HepG2 (cell line): ENCODE results near the gene USP20. TPM values are rescaled to one million over a fixed set of nuclear protein-coding genes. Genes with fewer than 3 reads are reported as not detected.

Source experiments
- CEBPG ChIP-seq: IDR thresholded peaks from 2 replicates; pipeline ENCODE4 v1.6.1; 2016
- GZF1 ChIP-seq: sonication (generic); formaldehyde crosslinking; IDR thresholded peaks from 2 replicates; pipeline ENCODE4 v1.5.1; 2020; ENCODE audit warnings: mild to moderate bottlenecking, missing genetic modification reagents
- HNRNPH1 ChIP-seq: fragments of 200-400 bp; formaldehyde crosslinking; optimal IDR thresholded peaks from 2 replicates; pipeline ENCODE3; 2017; ENCODE audit warnings: mild to moderate bottlenecking, low read depth, low read length
- LBX2 ChIP-seq: sonication (generic); formaldehyde crosslinking; IDR thresholded peaks from 2 replicates; pipeline ENCODE4 v1.5.0; 2020; ENCODE audit warnings: missing genetic modification reagents, mild to moderate bottlenecking, borderline replicate concordance
- MTA3 ChIP-seq: sonication (generic); formaldehyde crosslinking; IDR thresholded peaks from 2 replicates; pipeline ENCODE4 v1.4.0; 2020; ENCODE audit warnings: missing genetic modification reagents
- MZF1 ChIP-seq: sonication (generic); formaldehyde crosslinking; IDR thresholded peaks from 2 replicates; pipeline ENCODE4 v1.8.1; 2023; ENCODE audit warnings: mild to moderate bottlenecking, missing genetic modification reagents, borderline replicate concordance
- NCOR1 ChIP-seq: fragments of 200-600 bp; sonication (generic); IDR thresholded peaks from 2 replicates; pipeline ENCODE4 v1.7.0; 2017; ENCODE audit warnings: antibody characterized with exemption, low read length, borderline replicate concordance
- PLRG1 ChIP-seq: fragments of 450-650 bp; conservative IDR thresholded peaks from 2 replicates; pipeline ENCODE4 v1.6.1; 2016
- RAD21 ChIP-seq: fragments of 450-650 bp; formaldehyde crosslinking; IDR thresholded peaks from 2 replicates; pipeline ENCODE4 v1.5.0; 2020; ENCODE audit warnings: mild to moderate bottlenecking
- RAD51 ChIP-seq: fragments of 450-650 bp; IDR thresholded peaks from 2 replicates; pipeline ENCODE4 v1.6.1; 2016; ENCODE audit warnings: borderline replicate concordance
- SMYD3 ChIP-seq: sonication (generic); formaldehyde crosslinking; IDR thresholded peaks from 2 replicates; pipeline ENCODE4 v1.8.1; 2023; ENCODE audit warnings: mild to moderate bottlenecking, missing genetic modification reagents
- STAT6 ChIP-seq: sonication (generic); formaldehyde crosslinking; IDR thresholded peaks from 2 replicates; pipeline ENCODE4 v1.4.0; 2020; ENCODE audit warnings: missing genetic modification reagents, mild to moderate bottlenecking, borderline replicate concordance
- TIGD3 ChIP-seq: sonication (generic); formaldehyde crosslinking; IDR thresholded peaks from 2 replicates; pipeline ENCODE4 v1.5.1; 2020; ENCODE audit warnings: mild to moderate bottlenecking, missing genetic modification reagents, borderline replicate concordance
- YEATS2 ChIP-seq: sonication (generic); formaldehyde crosslinking; IDR thresholded peaks from 2 replicates; pipeline ENCODE4 v1.4.0; 2020; ENCODE audit warnings: missing genetic modification reagents, borderline replicate concordance
- ZBTB49 ChIP-seq: sonication (generic); formaldehyde crosslinking; IDR thresholded peaks from 2 replicates; pipeline ENCODE4 v1.4.0; 2020; ENCODE audit warnings: missing genetic modification reagents, borderline replicate concordance
- ZBTB7A ChIP-seq: sonication (generic); formaldehyde crosslinking; IDR thresholded peaks from 2 replicates; pipeline ENCODE4 v1.8.0; 2022; ENCODE audit warnings: mild to moderate bottlenecking, missing genetic modification reagents
- ZFP37 ChIP-seq: sonication (generic); formaldehyde crosslinking; IDR thresholded peaks from 2 replicates; pipeline ENCODE4 v1.4.0; 2020; ENCODE audit warnings: missing genetic modification reagents, borderline replicate concordance
- ZFP62 ChIP-seq: sonication (generic); formaldehyde crosslinking; IDR thresholded peaks from 2 replicates; pipeline ENCODE4 v1.4.0; 2020; ENCODE audit warnings: missing genetic modification reagents
- ZFYVE20 ChIP-seq: sonication (generic); formaldehyde crosslinking; IDR thresholded peaks from 2 replicates; pipeline ENCODE4 v1.8.0; 2023; ENCODE audit warnings: low read depth, mild to moderate bottlenecking, moderate library complexity, missing genetic modification reagents, borderline replicate concordance
- ZNF205 ChIP-seq: IDR thresholded peaks from 2 replicates; pipeline ENCODE4 v1.6.1; 2018; ENCODE audit warnings: missing biosample characterization, missing genetic modification reagents
- ZNF317 ChIP-seq: sonication (generic); formaldehyde crosslinking; IDR thresholded peaks from 2 replicates; pipeline ENCODE4 v1.5.0; 2020; ENCODE audit warnings: mild to moderate bottlenecking, missing genetic modification reagents
- ZNF431 ChIP-seq: sonication (generic); formaldehyde crosslinking; IDR thresholded peaks from 2 replicates; pipeline ENCODE4 v1.9.0; 2022; ENCODE audit warnings: missing genetic modification reagents, low read depth, mild to moderate bottlenecking, borderline replicate concordance
- ZNF446 ChIP-seq: sonication (generic); formaldehyde crosslinking; IDR thresholded peaks from 2 replicates; pipeline ENCODE4 v1.5.0; 2020; ENCODE audit warnings: mild to moderate bottlenecking, missing genetic modification reagents
- ZNF563 ChIP-seq: sonication (generic); formaldehyde crosslinking; IDR thresholded peaks from 2 replicates; pipeline ENCODE4 v1.8.0; 2022; ENCODE audit warnings: mild to moderate bottlenecking, moderate library complexity, missing genetic modification reagents
- polyA plus RNA-seq, 8 experiments: library from polyadenylated mRNA; depleted of rRNA in 3 of 8; stranded (reverse) in 7 of 8; unstranded in 1 of 8; fragments of >200 nt; fragmentation: Illumina TruSeq in 4 of 8; extraction: Trizol in 4 of 8; gene quantifications; 2 replicates each; pipeline versions ENCODE4 v1.2.1 to v1.2.3, GENCODE V29; 2011 to 2016; ENCODE audit warnings: low read depth in 4 of 8, missing spikeins in 1 of 8, mixed read lengths in 1 of 8; ENCODE audit not compliant: insufficient read depth in 1 of 8
- total RNA-seq, 5 experiments: library from RNA; depleted of rRNA; stranded (reverse); fragments of >200 nt; fragmentation: Illumina TruSeq; extraction: Trizol; gene quantifications; 2 replicates each; pipeline ENCODE4 v1.2.3, GENCODE V29; 2016; ENCODE audit warnings: low read depth in 1 of 5

The USP20 gene
- total and polyA plus RNA-seq, 2 of the 13 experiments (the other 11 are each of a cell fraction or from before 2014, with no cell fraction given), result 4.4 to 5.9 TPM

GRCh38 chr9:129823935-129824601 lies 11.2 kb upstream of the USP20 start, which contains the start of gene TOR1A (continued):
- TF ChIP-seq TIGD3 (peak; percentile 79; the same call in 1 of the 2 replicates), MZF1 (no peak), CEBPG (CRISPR knock-in tag) (peak; percentile 50), HNRNPH1 (no peak), ZBTB7A (CRISPR knock-in tag) (0 out of 2 replicates have a peak, but pooled peaks have one; percentile 38), STAT6 (CRISPR knock-in tag) (no peak), RAD21 (CRISPR knock-in tag) (peak; percentile 36), ZNF431 (peak; percentile 37; the same call in 1 of the 2 replicates), ZNF205 (CRISPR knock-in tag) (peak; percentile 81), ZFP37 (CRISPR knock-in tag) (no peak), ZFP62 (CRISPR knock-in tag) (no peak), ZBTB49 (peak; percentile 89; the same call in 1 of the 2 replicates), LBX2 (CRISPR knock-in tag) (0 out of 2 replicates have a peak, but pooled peaks have one; percentile 32), NCOR1 (no peak; the same call in 1 of the 2 replicates), GZF1 (CRISPR knock-in tag) (no peak), PLRG1 (no peak), ZNF317 (peak; percentile 44; the same call in 1 of the 2 replicates), YEATS2 (CRISPR knock-in tag) (peak; percentile 97), ZNF446 (0 out of 2 replicates have a peak, but pooled peaks have one; percentile 34), ZNF563 (CRISPR knock-in tag) (peak; percentile 85), RAD51 (peak; percentile 39; the same call in 1 of the 2 replicates), ZFYVE20 (no peak), MTA3 (CRISPR knock-in tag) (no peak), SMYD3 (CRISPR knock-in tag) (no peak)
